OCI-LY3 (cell line): Measurements from ENCODE around the gene NPRL2.

Experiments
- EZH2phosphoT487 ChIP-seq: fragments of 200-600 bp; shearing (Covaris generic); IDR thresholded peaks from 2 replicates; pipeline ENCODE4 v1.6.1; 2018; ENCODE audit warnings: antibody characterized with exemption, mixed run types, low read depth
- TF ChIP-seq, protein P1 (sequence below): fragments of 200-600, 300-600 bp; sonication (generic); IDR thresholded peaks from 2 replicates; pipeline ENCODE4 v1.5.1; 2014; ENCODE audit warnings: antibody characterized with exemption, low read length, low read depth

DNA sequence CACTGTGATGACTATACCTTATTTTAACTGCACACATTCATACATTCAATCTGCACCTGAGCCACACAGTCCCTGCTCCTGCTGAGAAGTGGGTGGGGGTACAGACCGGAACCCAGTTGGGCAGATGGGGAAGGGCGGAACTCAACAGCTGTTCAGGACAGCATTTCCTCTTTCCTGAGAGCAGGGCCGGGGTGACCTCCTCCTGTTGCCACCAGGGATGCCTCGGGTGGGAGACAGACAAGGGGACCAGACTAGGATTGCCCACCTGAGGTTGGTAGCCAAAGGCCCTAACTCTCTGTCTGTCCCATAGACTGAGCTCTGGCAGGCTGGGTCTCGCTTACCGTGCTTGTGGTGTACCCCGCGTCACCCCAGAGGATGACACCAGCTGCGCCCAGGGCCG lies 32.0 kb downstream of the NPRL2 start:
- TF ChIP-seq, protein P1, sequence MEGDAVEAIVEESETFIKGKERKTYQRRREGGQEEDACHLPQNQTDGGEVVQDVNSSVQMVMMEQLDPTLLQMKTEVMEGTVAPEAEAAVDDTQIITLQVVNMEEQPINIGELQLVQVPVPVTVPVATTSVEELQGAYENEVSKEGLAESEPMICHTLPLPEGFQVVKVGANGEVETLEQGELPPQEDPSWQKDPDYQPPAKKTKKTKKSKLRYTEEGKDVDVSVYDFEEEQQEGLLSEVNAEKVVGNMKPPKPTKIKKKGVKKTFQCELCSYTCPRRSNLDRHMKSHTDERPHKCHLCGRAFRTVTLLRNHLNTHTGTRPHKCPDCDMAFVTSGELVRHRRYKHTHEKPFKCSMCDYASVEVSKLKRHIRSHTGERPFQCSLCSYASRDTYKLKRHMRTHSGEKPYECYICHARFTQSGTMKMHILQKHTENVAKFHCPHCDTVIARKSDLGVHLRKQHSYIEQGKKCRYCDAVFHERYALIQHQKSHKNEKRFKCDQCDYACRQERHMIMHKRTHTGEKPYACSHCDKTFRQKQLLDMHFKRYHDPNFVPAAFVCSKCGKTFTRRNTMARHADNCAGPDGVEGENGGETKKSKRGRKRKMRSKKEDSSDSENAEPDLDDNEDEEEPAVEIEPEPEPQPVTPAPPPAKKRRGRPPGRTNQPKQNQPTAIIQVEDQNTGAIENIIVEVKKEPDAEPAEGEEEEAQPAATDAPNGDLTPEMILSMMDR, result no peak
- TF ChIP-seq EZH2phosphoT487, result no peak
